Pancreas (tissue), 10 donors: ENCODE measurements around the gene NDUFS6. TPM values are rescaled to one million over a fixed set of nuclear protein-coding genes. Genes with fewer than 3 reads are reported as not detected.

Experiments used
- ATAC-seq, 4 donors: fragments of 200-7000 bp; cut with Tn5 transposase; one replicate each; pipeline versions ENCODE4 v1.8.0 to v1.9.1; 2020; ENCODE audit warnings: mild to moderate bottlenecking in 4 of 4, moderate library complexity in 4 of 4
- DNase-seq, 6 donors: peaks; one replicate each; pipeline ENCODE4 v3.0.0-alpha.2; 2020
- FAIRE-seq: peaks from 2 replicates; lab custom pipeline; 2012; peaks lifted over from hg19 to GRCh38; lab: Jason Lieb, UNC
- H3K27ac ChIP-seq, 4 donors: fragments of 200-600 bp; sonication (generic); 1 replicate in 3 of 4; 2 replicates in 1 of 4; pipeline versions ENCODE4 v1.5.0 to v1.8.0; 2020
- H3K27me3 ChIP-seq, 4 donors: fragments of 200-600 bp; one replicate each; pipeline ENCODE4 v1.8.0; 2021
- H3K36me3 ChIP-seq, 3 donors: fragments of 200-600 bp; sonication (generic) in 1 of 3; one replicate each; pipeline versions ENCODE4 v1.5.0 to v1.8.0; 2020 to 2021
- H3K4me1 ChIP-seq, 3 donors: fragments of 200-600 bp; one replicate each; pipeline ENCODE4 v1.8.0; 2021
- H3K4me3 ChIP-seq, 4 donors: fragments of 200-600 bp; sonication (generic) in 2 of 4; one replicate each; pipeline versions ENCODE4 v1.5.0 to v1.8.0; 2020 to 2021
- H3K9me3 ChIP-seq, 4 donors: fragments of 200-600 bp; one replicate each; pipeline ENCODE4 v1.8.0; 2021
- CTCF ChIP-seq, 4 donors: fragments of 200-600 bp; sonication (generic) in 3 of 4; IDR thresholded peaks; one replicate each; pipeline versions ENCODE4 v1.5.0 to v1.8.0; 2021; ENCODE audit warnings: antibody characterized with exemption in 4 of 4
- WGBS, 2 donors: extraction: QIAGEN DNeasy Blood & Tissue Kit; methylation state at CpG; one replicate each; pipeline ENCODE4 v1.1.7; 2013; 5-methylcytosine and 5-hydroxymethylcytosine counted together
- intact Hi-C, 3 donors: fragments of 100-400 bp; cut with DNase I; formaldehyde crosslinking; loops; one replicate each; pipeline versions ENCODE4 v1.11.1 to v1.14.2; 2022
- polyA plus RNA-seq, 2 donors: library from polyadenylated mRNA; stranded (reverse); fragments of 200-250 nt; gene quantifications; one replicate each; pipeline ENCODE4 v1.2.3, GENCODE V29; 2013
- total RNA-seq, 6 donors: library from RNA; stranded (reverse); fragmentation: NEBNext Ultra II Directional in 4 of 6; extraction: Animal tissue kit (Norgen Biotek cat#: 25700) in 4 of 6; gene quantifications; one replicate each; pipeline versions ENCODE4 v1.2.1 to v1.2.4, GENCODE V29; 2021 to 2023
- donor health status: healthy with polysubstance abuse.
- donor health status: DM: no; HTN: no; CAD: no; lungs with moderate emphysema.
- donor health status: DM: no; HTN: no; CAD: no.
- donor health status: control.
- donor health status: control.
- donor health status: Bipolar disorder and iron deficiency.
- donor health status: DM: yes; HTN: yes; CAD: no.
- donor health status: DM: no; HTN: no; CAD: no.
- donor health status: DM: no; HTN: no; CAD: no.
- donor health status: DM: yes; HTN: yes; CAD: no.

NDUFS6 gene
- total and polyA plus RNA-seq, 8 donors = 8.2 to 41.9 (median 14.2) TPM

GRCh38 chr5:1754531-1755220, 46.5 kb upstream of the NDUFS6 start:
- Histone ChIP-seq H3K27ac (no peak overlapping the region), H3K9me3 (no peaks in the 10 kb centered on the region), H3K36me3 (no peaks in the 10 kb centered on the region), H3K27me3 (no peaks in the 10 kb centered on the region), H3K4me3 (no peak overlapping the region), H3K4me1 (no peaks in the 10 kb centered on the region)
- FAIRE-seq = no peak
- peak in 1 of 6 donors; percentile 6 for DNase-seq
- TF ChIP-seq CTCF (IDR thresholded peaks at IDR 0.05) = no peak
- intact Hi-C loops = no loop called here
- no peak for ATAC-seq
- WGBS, 2 donors = 59 to 68% methylated on average over 14 of the region's 14 CpGs

- no peak for TF ChIP-seq CTCF (IDR thresholded peaks at IDR 0.05)
- WGBS, 2 donors = 24 to 25% methylated on average over 14 of the region's 14 CpGs
- Histone ChIP-seq H3K36me3 (no peaks in the 10 kb centered on the region), H3K9me3 (no peaks in the 10 kb centered on the region), H3K27ac (no peak overlapping the region), H3K4me3 (no peak overlapping the region), H3K4me1 (no peaks in the 10 kb centered on the region), H3K27me3 (no peaks in the 10 kb centered on the region)
- ATAC-seq = no peak
- intact Hi-C loops = no loop called here
- no peak for FAIRE-seq
- peak in 1 of 6 donors; percentile 3 for DNase-seq
Observed at GRCh38 chr5:1755321-1755949, 45.8 kb upstream of the NDUFS6 start.

- Histone ChIP-seq H3K27ac (no peak overlapping the region), H3K4me1 (no peaks in the 10 kb centered on the region), H3K4me3 (no peak overlapping the region), H3K9me3 (no peaks in the 10 kb centered on the region), H3K36me3 (no peaks in the 10 kb centered on the region), H3K27me3 (no peaks in the 10 kb centered on the region)
- DNase-seq (no peak), ATAC-seq (no peak), FAIRE-seq (no peak)
- TF ChIP-seq CTCF (IDR thresholded peaks at IDR 0.05) = no peak
- intact Hi-C loops = no loop called here
- WGBS, 2 donors = 78 to 81% methylated on average over 11 of the region's 11 CpGs
Observed at GRCh38 chr5:1756481-1756880, 44.7 kb upstream of the NDUFS6 start.

- no peaks in the 10 kb centered on the region for H3K27me3 ChIP-seq
- WGBS, 2 donors = 73 to 84% methylated on average over 10 of the region's 10 CpGs
- no peak overlapping the region for H3K4me3 ChIP-seq
- no peaks in the 10 kb centered on the region for H3K4me1 ChIP-seq
- no peak overlapping the region for H3K27ac ChIP-seq
- intact Hi-C loops = no loop called here
- ATAC-seq = no peak
- H3K9me3 ChIP-seq = no peaks in the 10 kb centered on the region
- peak in 2 of 6 donors; percentile 2 to 38 for DNase-seq
- TF ChIP-seq CTCF (IDR thresholded peaks at IDR 0.05) = no peak
- no peak for FAIRE-seq
- H3K36me3 ChIP-seq = no peaks in the 10 kb centered on the region
Observed at GRCh38 chr5:1757511-1757910, 43.7 kb upstream of the NDUFS6 start.

- no peaks in the 10 kb centered on the region for H3K27me3 ChIP-seq
- ATAC-seq (no peak), DNase-seq (no peak), FAIRE-seq (no peak)
- intact Hi-C loops = no loop called here
- no peaks in the 10 kb centered on the region for H3K9me3 ChIP-seq
- no peak overlapping the region for H3K4me3 ChIP-seq
- no peaks in the 10 kb centered on the region for H3K36me3 ChIP-seq
- 64 to 79% methylated on average over 3 of the region's 3 CpGs for WGBS, 2 donors
- H3K4me1 ChIP-seq = no peaks in the 10 kb centered on the region
- TF ChIP-seq CTCF (IDR thresholded peaks at IDR 0.05) = no peak
- H3K27ac ChIP-seq = no peak overlapping the region
Observed at GRCh38 chr5:1758574-1758973, 42.6 kb upstream of the NDUFS6 start.
